K562 (cell line): ENCODE measurements around the gene DCAF4L1. TPM values are rescaled to one million over a fixed set of nuclear protein-coding genes. Genes with fewer than 3 reads are reported as not detected.

ENCODE experiments used
- NCOA6 ChIP-seq: fragments of 450-650 bp; IDR thresholded peaks from 2 replicates; pipeline ENCODE4 v1.6.1; 2017; ENCODE audit warnings: mild to moderate bottlenecking
- PHF21A ChIP-seq: fragments of 450-650 bp; IDR thresholded peaks from 2 replicates; pipeline ENCODE4 v1.6.1; 2017; ENCODE audit warnings: low read depth, borderline replicate concordance
- TCF7L2 ChIP-seq: fragments of 150-350 bp; IDR thresholded peaks from 2 replicates; pipeline ENCODE4 v1.6.1; 2016; ENCODE audit warnings: low read depth, mild to moderate bottlenecking, low read length, moderate library complexity
- ZNF134 ChIP-seq: fragments of 250-450 bp; sonication (Bioruptor Pico); conservative IDR thresholded peaks from 2 replicates; pipeline ENCODE4 v1.4.0; 2020
- ZNF165 ChIP-seq: fragments of 250-450 bp; sonication (Bioruptor Pico); IDR thresholded peaks from 2 replicates; pipeline ENCODE4 v1.4.0; 2020; ENCODE audit warnings: borderline replicate concordance
- ZNF717 ChIP-seq: fragments of 250-450 bp; sonication (Bioruptor Pico); IDR thresholded peaks from 2 replicates; pipeline ENCODE4 v1.5.0; 2021
- polyA plus RNA-seq, 8 experiments: library from polyadenylated mRNA; depleted of rRNA in 4 of 8; stranded (reverse) in 5 of 8; unstranded in 3 of 8; fragments of >200 nt; fragmentation: Nextera tagmentation in 2 of 8; fragmentation: Illumina TruSeq in 1 of 8; extraction: Ambion mirVana in 2 of 8; extraction: Trizol in 1 of 8; gene quantifications; 2 replicates each; pipeline versions ENCODE4 v1.2.1 to v1.2.3, GENCODE V29; 2011 to 2014; ENCODE audit warnings: inconsistent platforms in 1 of 8, missing spikeins in 1 of 8
- total RNA-seq, 7 experiments: library from RNA; depleted of rRNA in 6 of 7; stranded (reverse); fragments of >200 nt in 6 of 7; fragmentation: Illumina TruSeq in 2 of 7; extraction: Trizol in 2 of 7; gene quantifications; 2 replicates each; pipeline versions ENCODE4 v1.2.1 to v1.2.3, GENCODE V29; 2011 to 2021; ENCODE audit warnings: low replicate concordance in 1 of 7
- TF ChIP-seq, protein P1 (sequence below): fragments of 450-650 bp; IDR thresholded peaks from 2 replicates; pipeline ENCODE4 v1.6.1; 2018; ENCODE audit not compliant: partially characterized antibody
- TF ChIP-seq, protein P2 (sequence below): fragments of 250-450 bp; sonication (Bioruptor Pico); IDR thresholded peaks from 2 replicates; pipeline ENCODE4 v1.5.0; 2020; ENCODE audit warnings: mild to moderate bottlenecking
- TF ChIP-seq, protein P3 (sequence below), 2 experiments: fragments of 450-650 bp in 1 of 2; sonication (generic) in 1 of 2; formaldehyde crosslinking in 1 of 2; IDR thresholded peaks; 2 replicates each; pipeline versions ENCODE4 v1.7.1 to v1.9.0; 2016 to 2022; ENCODE audit warnings: inconsistent platforms in 1 of 2, mild to moderate bottlenecking in 1 of 2, missing genetic modification reagents in 1 of 2

Gene DCAF4L1
- total and polyA plus RNA-seq, 9 of the 15 experiments (the other 6 are each of a cell fraction or from before 2014, with no cell fraction given): 0.17 to 0.64 (median 0.36) TPM

DNA sequence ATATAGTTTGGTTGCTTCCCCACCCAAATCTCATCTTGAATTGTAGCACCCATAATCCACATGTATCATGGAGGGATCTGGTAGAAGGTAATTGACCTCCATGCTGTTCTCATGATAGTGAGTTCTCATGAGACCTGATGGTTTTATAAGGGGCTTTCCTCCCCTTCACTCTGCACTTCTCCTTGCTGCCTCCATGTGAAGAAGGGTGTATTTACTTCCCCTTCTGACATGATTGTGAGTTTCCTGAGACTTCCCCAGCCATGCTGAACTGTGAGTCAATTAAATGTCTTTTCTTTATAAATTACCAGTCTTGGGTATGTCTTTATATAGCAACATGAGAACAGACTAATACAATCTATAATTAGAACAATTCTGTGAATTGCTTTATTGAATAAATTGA lies 11.9 kb upstream of the DCAF4L1 start (continued):
- TF ChIP-seq, protein P1, sequence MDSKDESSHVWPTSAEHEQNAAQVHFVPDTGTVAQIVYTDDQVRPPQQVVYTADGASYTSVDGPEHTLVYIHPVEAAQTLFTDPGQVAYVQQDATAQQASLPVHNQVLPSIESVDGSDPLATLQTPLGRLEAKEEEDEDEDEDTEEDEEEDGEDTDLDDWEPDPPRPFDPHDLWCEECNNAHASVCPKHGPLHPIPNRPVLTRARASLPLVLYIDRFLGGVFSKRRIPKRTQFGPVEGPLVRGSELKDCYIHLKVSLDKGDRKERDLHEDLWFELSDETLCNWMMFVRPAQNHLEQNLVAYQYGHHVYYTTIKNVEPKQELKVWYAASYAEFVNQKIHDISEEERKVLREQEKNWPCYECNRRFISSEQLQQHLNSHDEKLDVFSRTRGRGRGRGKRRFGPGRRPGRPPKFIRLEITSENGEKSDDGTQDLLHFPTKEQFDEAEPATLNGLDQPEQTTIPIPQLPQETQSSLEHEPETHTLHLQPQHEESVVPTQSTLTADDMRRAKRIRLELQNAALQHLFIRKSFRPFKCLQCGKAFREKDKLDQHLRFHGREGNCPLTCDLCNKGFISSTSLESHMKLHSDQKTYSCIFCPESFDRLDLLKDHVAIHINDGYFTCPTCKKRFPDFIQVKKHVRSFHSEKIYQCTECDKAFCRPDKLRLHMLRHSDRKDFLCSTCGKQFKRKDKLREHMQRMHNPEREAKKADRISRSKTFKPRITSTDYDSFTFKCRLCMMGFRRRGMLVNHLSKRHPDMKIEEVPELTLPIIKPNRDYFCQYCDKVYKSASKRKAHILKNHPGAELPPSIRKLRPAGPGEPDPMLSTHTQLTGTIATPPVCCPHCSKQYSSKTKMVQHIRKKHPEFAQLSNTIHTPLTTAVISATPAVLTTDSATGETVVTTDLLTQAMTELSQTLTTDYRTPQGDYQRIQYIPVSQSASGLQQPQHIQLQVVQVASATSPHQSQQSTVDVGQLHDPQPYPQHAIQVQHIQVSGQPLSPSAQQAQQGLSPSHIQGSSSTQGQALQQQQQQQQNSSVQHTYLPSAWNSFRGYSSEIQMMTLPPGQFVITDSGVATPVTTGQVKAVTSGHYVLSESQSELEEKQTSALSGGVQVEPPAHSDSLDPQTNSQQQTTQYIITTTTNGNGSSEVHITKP: no peak
- TF ChIP-seq ZNF165 (CRISPR knock-in tag) (no peak), PHF21A (no peak), ZNF717 (CRISPR knock-in tag) (no peak), TCF7L2 (no peak), ZNF134 (CRISPR knock-in tag) (no peak), NCOA6 (no peak)
- TF ChIP-seq, protein P2, sequence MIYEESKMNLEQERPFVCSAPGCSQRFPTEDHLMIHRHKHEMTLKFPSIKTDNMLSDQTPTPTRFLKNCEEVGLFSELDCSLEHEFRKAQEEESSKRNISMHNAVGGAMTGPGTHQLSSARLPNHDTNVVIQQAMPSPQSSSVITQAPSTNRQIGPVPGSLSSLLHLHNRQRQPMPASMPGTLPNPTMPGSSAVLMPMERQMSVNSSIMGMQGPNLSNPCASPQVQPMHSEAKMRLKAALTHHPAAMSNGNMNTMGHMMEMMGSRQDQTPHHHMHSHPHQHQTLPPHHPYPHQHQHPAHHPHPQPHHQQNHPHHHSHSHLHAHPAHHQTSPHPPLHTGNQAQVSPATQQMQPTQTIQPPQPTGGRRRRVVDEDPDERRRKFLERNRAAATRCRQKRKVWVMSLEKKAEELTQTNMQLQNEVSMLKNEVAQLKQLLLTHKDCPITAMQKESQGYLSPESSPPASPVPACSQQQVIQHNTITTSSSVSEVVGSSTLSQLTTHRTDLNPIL (CRISPR knock-in tag): no peak
- TF ChIP-seq, protein P3, sequence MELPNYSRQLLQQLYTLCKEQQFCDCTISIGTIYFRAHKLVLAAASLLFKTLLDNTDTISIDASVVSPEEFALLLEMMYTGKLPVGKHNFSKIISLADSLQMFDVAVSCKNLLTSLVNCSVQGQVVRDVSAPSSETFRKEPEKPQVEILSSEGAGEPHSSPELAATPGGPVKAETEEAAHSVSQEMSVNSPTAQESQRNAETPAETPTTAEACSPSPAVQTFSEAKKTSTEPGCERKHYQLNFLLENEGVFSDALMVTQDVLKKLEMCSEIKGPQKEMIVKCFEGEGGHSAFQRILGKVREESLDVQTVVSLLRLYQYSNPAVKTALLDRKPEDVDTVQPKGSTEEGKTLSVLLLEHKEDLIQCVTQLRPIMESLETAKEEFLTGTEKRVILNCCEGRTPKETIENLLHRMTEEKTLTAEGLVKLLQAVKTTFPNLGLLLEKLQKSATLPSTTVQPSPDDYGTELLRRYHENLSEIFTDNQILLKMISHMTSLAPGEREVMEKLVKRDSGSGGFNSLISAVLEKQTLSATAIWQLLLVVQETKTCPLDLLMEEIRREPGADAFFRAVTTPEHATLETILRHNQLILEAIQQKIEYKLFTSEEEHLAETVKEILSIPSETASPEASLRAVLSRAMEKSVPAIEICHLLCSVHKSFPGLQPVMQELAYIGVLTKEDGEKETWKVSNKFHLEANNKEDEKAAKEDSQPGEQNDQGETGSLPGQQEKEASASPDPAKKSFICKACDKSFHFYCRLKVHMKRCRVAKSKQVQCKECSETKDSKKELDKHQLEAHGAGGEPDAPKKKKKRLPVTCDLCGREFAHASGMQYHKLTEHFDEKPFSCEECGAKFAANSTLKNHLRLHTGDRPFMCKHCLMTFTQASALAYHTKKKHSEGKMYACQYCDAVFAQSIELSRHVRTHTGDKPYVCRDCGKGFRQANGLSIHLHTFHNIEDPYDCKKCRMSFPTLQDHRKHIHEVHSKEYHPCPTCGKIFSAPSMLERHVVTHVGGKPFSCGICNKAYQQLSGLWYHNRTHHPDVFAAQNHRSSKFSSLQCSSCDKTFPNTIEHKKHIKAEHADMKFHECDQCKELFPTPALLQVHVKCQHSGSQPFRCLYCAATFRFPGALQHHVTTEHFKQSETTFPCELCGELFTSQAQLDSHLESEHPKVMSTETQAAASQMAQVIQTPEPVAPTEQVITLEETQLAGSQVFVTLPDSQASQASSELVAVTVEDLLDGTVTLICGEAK (IDR thresholded peaks at IDR 0.05): no peak
- TF ChIP-seq, protein P3 (CRISPR knock-in tag; IDR thresholded peaks at IDR 0.05): no peak
- TF ChIP-seq, all 486 proteins: peak for 0
